ENCODE data around the gene USP3. TPM values are rescaled to one million over a fixed set of nuclear protein-coding genes. Genes with fewer than 3 reads are reported as not detected.

USP3 gene
- total and polyA plus RNA-seq, 10 of the 15 experiments (the other 5 are each of a cell fraction or from before 2014, with no cell fraction given) = 23.8 to 64.5 (median 50.3) TPM

GRCh38 chr15:63610209-63610841 lies 105.9 kb downstream of the USP3 start (continued):
- TF ChIP-seq PRDM15 (CRISPR knock-in tag; IDR thresholded peaks at IDR 0.05) = no peak
- no peak for TF ChIP-seq JUNB (IDR thresholded peaks at IDR 0.05)
- no peak for TF ChIP-seq ZBED1 (IDR thresholded peaks at IDR 0.05; ENCODE audit: borderline replicate concordance)
- no peak for TF ChIP-seq CBX5 (IDR thresholded peaks at IDR 0.05; ENCODE audit: low read depth)
- TF ChIP-seq, protein P1, sequence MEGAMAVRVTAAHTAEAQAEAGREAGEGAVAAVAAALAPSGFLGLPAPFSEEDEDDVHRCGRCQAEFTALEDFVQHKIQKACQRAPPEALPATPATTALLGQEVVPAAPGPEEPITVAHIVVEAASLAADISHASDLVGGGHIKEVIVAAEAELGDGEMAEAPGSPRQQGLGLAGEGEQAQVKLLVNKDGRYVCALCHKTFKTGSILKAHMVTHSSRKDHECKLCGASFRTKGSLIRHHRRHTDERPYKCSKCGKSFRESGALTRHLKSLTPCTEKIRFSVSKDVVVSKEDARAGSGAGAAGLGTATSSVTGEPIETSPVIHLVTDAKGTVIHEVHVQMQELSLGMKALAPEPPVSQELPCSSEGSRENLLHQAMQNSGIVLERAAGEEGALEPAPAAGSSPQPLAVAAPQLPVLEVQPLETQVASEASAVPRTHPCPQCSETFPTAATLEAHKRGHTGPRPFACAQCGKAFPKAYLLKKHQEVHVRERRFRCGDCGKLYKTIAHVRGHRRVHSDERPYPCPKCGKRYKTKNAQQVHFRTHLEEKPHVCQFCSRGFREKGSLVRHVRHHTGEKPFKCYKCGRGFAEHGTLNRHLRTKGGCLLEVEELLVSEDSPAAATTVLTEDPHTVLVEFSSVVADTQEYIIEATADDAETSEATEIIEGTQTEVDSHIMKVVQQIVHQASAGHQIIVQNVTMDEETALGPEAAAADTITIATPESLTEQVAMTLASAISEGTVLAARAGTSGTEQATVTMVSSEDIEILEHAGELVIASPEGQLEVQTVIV (IDR thresholded peaks at IDR 0.05; ENCODE audit: borderline replicate concordance, partially characterized antibody) = no peak
- no peak for TF ChIP-seq TCF12 (IDR thresholded peaks at IDR 0.05; ENCODE audit: low read depth, low read length)
- no peak for TF ChIP-seq BACH1 (IDR thresholded peaks at IDR 0.05; ENCODE audit: borderline replicate concordance)
- TF ChIP-seq, protein P2, sequence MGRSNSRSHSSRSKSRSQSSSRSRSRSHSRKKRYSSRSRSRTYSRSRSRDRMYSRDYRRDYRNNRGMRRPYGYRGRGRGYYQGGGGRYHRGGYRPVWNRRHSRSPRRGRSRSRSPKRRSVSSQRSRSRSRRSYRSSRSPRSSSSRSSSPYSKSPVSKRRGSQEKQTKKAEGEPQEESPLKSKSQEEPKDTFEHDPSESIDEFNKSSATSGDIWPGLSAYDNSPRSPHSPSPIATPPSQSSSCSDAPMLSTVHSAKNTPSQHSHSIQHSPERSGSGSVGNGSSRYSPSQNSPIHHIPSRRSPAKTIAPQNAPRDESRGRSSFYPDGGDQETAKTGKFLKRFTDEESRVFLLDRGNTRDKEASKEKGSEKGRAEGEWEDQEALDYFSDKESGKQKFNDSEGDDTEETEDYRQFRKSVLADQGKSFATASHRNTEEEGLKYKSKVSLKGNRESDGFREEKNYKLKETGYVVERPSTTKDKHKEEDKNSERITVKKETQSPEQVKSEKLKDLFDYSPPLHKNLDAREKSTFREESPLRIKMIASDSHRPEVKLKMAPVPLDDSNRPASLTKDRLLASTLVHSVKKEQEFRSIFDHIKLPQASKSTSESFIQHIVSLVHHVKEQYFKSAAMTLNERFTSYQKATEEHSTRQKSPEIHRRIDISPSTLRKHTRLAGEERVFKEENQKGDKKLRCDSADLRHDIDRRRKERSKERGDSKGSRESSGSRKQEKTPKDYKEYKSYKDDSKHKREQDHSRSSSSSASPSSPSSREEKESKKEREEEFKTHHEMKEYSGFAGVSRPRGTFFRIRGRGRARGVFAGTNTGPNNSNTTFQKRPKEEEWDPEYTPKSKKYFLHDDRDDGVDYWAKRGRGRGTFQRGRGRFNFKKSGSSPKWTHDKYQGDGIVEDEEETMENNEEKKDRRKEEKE (IDR thresholded peaks at IDR 0.05) = no peak
- 0 out of 2 replicates have a peak, but pooled peaks have one; percentile 20 for TF ChIP-seq SMARCA5 (IDR thresholded peaks at IDR 0.05)
- TF ChIP-seq RFX5 (IDR thresholded peaks at IDR 0.05; ENCODE audit: low read depth, low read length) = no peak
- TF ChIP-seq FOXM1 (IDR thresholded peaks at IDR 0.05; ENCODE audit: low read depth, low read length) = peak; percentile 16; the same call in 1 of the 2 replicates
- no peak for TF ChIP-seq IKZF2 (IDR thresholded peaks at IDR 0.05)
- no peak for TF ChIP-seq RAD51 (IDR thresholded peaks at IDR 0.05)
- TF ChIP-seq NFYA (IDR thresholded peaks at IDR 0.05; ENCODE audit: borderline replicate concordance, low read depth, low read length) = no peak
- no peak for TF ChIP-seq POU2F2 (IDR thresholded peaks at IDR 0.05; ENCODE audit: borderline replicate concordance, low read depth, low read length)
- no peak for TF ChIP-seq EZH2 (IDR thresholded peaks at IDR 0.05; ENCODE audit: borderline replicate concordance, control insufficient read depth, low read depth, low read length)
- TF ChIP-seq CBFB (IDR thresholded peaks at IDR 0.05; ENCODE audit: low read depth) = no peak
- no peak for TF ChIP-seq ZNF274 (IDR thresholded peaks at IDR 0.05; ENCODE audit: insufficient read depth, insufficient read length)
- TF ChIP-seq POLR2AphosphoS2 (IDR thresholded peaks at IDR 0.05; ENCODE audit: low read depth, low read length) = no peak
- TF ChIP-seq PAX8 (IDR thresholded peaks at IDR 0.05) = no peak
- no peak for TF ChIP-seq SIX5 (IDR thresholded peaks at IDR 0.05; ENCODE audit: low read depth, low read length, severe bottlenecking)
- no peak for TF ChIP-seq TAF1 (IDR thresholded peaks at IDR 0.05; ENCODE audit: borderline replicate concordance, low read depth, low read length)
- peak; percentile 92 for TF ChIP-seq RAD21 (IDR thresholded peaks at IDR 0.05; ENCODE audit: insufficient read depth, low read depth, low read length)
- no peak for TF ChIP-seq KDM1A (IDR thresholded peaks at IDR 0.05; ENCODE audit: borderline replicate concordance)
